IPS-15b (cell line): ENCODE data around the gene TSPO.

Experiments used
- H3K27me3 ChIP-seq: one replicate; pipeline ENCODE4 v1.6.1; 2013; ENCODE audit warnings: low read length; ENCODE audit not compliant: control insufficient read depth, insufficient read depth
- H3K36me3 ChIP-seq: one replicate; pipeline ENCODE4 v1.6.1; 2013; ENCODE audit warnings: low read length; ENCODE audit not compliant: control insufficient read depth, insufficient read depth
- H3K4me1 ChIP-seq: one replicate; pipeline ENCODE4 v1.6.1; 2013; ENCODE audit warnings: mild to moderate bottlenecking, low read length; ENCODE audit not compliant: control insufficient read depth, insufficient read depth
- H3K4me3 ChIP-seq: one replicate; pipeline ENCODE4 v1.5.1; 2013; ENCODE audit warnings: low read depth, low read length
- H3K9ac ChIP-seq: one replicate; pipeline ENCODE4 v1.6.1; 2013; ENCODE audit warnings: low read depth, mild to moderate bottlenecking, low read length
- H3K9me3 ChIP-seq: one replicate; pipeline ENCODE4 v1.6.1; 2013; ENCODE audit warnings: mild to moderate bottlenecking, low read length; ENCODE audit not compliant: control insufficient read depth, insufficient read depth

TSPO gene

GRCh38 chr22:43118024-43118849 is 33.1 kb upstream of the TSPO start:
- Histone ChIP-seq H3K36me3 (no peaks in the 10 kb centered on the region), H3K4me1 (peaks cover 6% of the 10 kb centered on the region), H3K27me3 (peaks cover 2% of the 10 kb centered on the region), H3K4me3 (no peak overlapping the region), H3K9ac (no peak overlapping the region), H3K9me3 (no peaks in the 10 kb centered on the region)

GRCh38 chr22:43118953-43119458 is 32.4 kb upstream of the TSPO start:
- Histone ChIP-seq H3K4me1 (peaks cover 6% of the 10 kb centered on the region), H3K36me3 (no peaks in the 10 kb centered on the region), H3K27me3 (no peaks in the 10 kb centered on the region), H3K4me3 (no peak overlapping the region), H3K9ac (no peak overlapping the region), H3K9me3 (no peaks in the 10 kb centered on the region)

GRCh38 chr22:43126501-43127165 is 24.7 kb upstream of the TSPO start:
- H3K4me3 ChIP-seq: no peak overlapping the region
- H3K9ac ChIP-seq: no peak overlapping the region
- H3K9me3 ChIP-seq: no peaks in the 10 kb centered on the region
- no peaks in the 10 kb centered on the region for H3K36me3 ChIP-seq
- H3K4me1 ChIP-seq: peaks cover 4% of the 10 kb centered on the region
- no peaks in the 10 kb centered on the region for H3K27me3 ChIP-seq

- no peak overlapping the region for H3K9ac ChIP-seq
- H3K27me3 ChIP-seq: no peaks in the 10 kb centered on the region
- no peaks in the 10 kb centered on the region for H3K36me3 ChIP-seq
- H3K9me3 ChIP-seq: no peaks in the 10 kb centered on the region
- H3K4me3 ChIP-seq: no peak overlapping the region
- H3K4me1 ChIP-seq: peaks cover 4% of the 10 kb centered on the region
These were observed 24.0 kb upstream of the TSPO start for GRCh38 chr22:43127166-43127908.

- Histone ChIP-seq H3K4me1 (peaks cover 4% of the 10 kb centered on the region), H3K4me3 (no peak overlapping the region), H3K36me3 (no peaks in the 10 kb centered on the region), H3K9me3 (no peaks in the 10 kb centered on the region), H3K27me3 (no peaks in the 10 kb centered on the region), H3K9ac (no peak overlapping the region)
These were observed 23.2 kb upstream of the TSPO start for GRCh38 chr22:43128116-43128515.

- H3K27me3 ChIP-seq: no peaks in the 10 kb centered on the region
- no peaks in the 10 kb centered on the region for H3K36me3 ChIP-seq
- H3K9me3 ChIP-seq: no peaks in the 10 kb centered on the region
- peaks cover 4% of the 10 kb centered on the region for H3K4me1 ChIP-seq
- H3K4me3 ChIP-seq: no peak overlapping the region
- H3K9ac ChIP-seq: no peak overlapping the region
These were observed 22.4 kb upstream of the TSPO start for GRCh38 chr22:43128928-43129424.

GRCh38 chr22:43129426-43130425 is 21.6 kb upstream of the TSPO start:
- no peaks in the 10 kb centered on the region for H3K9me3 ChIP-seq
- H3K4me1 ChIP-seq: peaks cover 4% of the 10 kb centered on the region
- H3K27me3 ChIP-seq: no peaks in the 10 kb centered on the region
- no peak overlapping the region for H3K4me3 ChIP-seq
- peaks cover 5% of the 10 kb centered on the region for H3K36me3 ChIP-seq
- no peak overlapping the region for H3K9ac ChIP-seq

- Histone ChIP-seq H3K9ac (no peak overlapping the region), H3K27me3 (no peaks in the 10 kb centered on the region), H3K4me1 (peaks cover 4% of the 10 kb centered on the region), H3K9me3 (no peaks in the 10 kb centered on the region), H3K4me3 (no peak overlapping the region), H3K36me3 (peaks cover 14% of the 10 kb centered on the region)
These were observed 19.4 kb upstream of the TSPO start for GRCh38 chr22:43131773-43132501.

- Histone ChIP-seq H3K36me3 (peaks cover 21% of the 10 kb centered on the region), H3K9me3 (no peaks in the 10 kb centered on the region), H3K4me1 (peaks cover 4% of the 10 kb centered on the region), H3K27me3 (no peaks in the 10 kb centered on the region), H3K4me3 (no peak overlapping the region), H3K9ac (no peak overlapping the region)
These were observed 18.0 kb upstream of the TSPO start for GRCh38 chr22:43133401-43133800.

- H3K36me3 ChIP-seq: peaks cover 25% of the 10 kb centered on the region
- no peaks in the 10 kb centered on the region for H3K27me3 ChIP-seq
- no peak overlapping the region for H3K4me3 ChIP-seq
- no peaks in the 10 kb centered on the region for H3K9me3 ChIP-seq
- no peak overlapping the region for H3K9ac ChIP-seq
- peaks cover 2% of the 10 kb centered on the region for H3K4me1 ChIP-seq
These were observed 16.8 kb upstream of the TSPO start for GRCh38 chr22:43134553-43134952.
